Tibial nerve (tissue), 4 donors: Measurements from ENCODE around the gene RIOX2.

Experiments used
- EP300 ChIP-seq, 2 donors: sonication (generic); formaldehyde crosslinking; IDR thresholded peaks; one replicate each; pipeline ENCODE4 v1.6.1; 2017; ENCODE audit warnings: antibody characterized with exemption in 2 of 2, mild to moderate bottlenecking in 1 of 2
- POLR2A ChIP-seq, 2 donors: fragments of 450-650 bp; IDR thresholded peaks; one replicate each; pipeline ENCODE4 v1.6.1; 2017; ENCODE audit warnings: antibody characterized with exemption in 2 of 2, mild to moderate bottlenecking in 2 of 2, moderate library complexity in 2 of 2
- TF ChIP-seq, protein P1 (sequence below), 5 experiments: fragments of 200-600 bp in 3 of 5; fragments of 450-650 bp in 2 of 5; sonication (generic) in 3 of 5; IDR thresholded peaks; one replicate each; pipeline ENCODE4 v1.5.1; 2016 to 2019; ENCODE audit warnings: antibody characterized with exemption in 5 of 5, mild to moderate bottlenecking in 3 of 5, moderate library complexity in 2 of 5

DNA sequence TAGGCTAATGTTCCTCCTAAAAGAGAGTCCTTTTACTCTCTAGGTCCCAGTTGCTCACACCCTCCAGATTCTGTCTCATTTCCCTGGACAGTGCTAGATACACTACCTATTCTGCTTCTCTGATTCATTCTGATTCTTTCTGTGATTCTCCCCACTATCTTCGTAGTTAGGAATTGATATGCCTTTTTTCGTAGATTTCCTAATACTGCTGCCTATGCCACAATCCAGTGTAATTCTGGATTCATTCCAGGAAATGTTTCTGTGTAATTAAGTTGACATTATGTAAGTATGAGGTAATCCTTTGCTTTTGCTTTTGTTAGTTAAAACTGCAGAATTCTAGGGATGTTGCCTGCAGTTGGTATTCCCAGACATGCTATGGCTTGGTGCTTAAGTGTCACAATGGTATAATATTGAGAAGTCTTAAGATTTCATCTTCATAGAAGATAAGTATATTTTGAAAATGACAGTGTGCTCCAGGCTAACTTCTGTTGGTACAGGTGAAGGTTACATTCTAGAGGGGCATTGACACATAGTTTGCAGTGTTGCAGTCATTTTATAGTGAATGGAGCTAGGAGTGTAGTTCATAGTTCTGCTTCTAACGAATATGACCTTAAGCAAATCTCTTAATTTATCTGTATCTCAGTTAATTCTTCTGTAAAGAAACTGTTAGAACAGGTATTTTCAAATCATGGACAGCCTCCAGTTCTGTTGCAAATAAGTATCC lies 54.3 kb downstream of the RIOX2 start:
- TF ChIP-seq POLR2A (IDR thresholded peaks at IDR 0.05) = no peak
- TF ChIP-seq, protein P1, sequence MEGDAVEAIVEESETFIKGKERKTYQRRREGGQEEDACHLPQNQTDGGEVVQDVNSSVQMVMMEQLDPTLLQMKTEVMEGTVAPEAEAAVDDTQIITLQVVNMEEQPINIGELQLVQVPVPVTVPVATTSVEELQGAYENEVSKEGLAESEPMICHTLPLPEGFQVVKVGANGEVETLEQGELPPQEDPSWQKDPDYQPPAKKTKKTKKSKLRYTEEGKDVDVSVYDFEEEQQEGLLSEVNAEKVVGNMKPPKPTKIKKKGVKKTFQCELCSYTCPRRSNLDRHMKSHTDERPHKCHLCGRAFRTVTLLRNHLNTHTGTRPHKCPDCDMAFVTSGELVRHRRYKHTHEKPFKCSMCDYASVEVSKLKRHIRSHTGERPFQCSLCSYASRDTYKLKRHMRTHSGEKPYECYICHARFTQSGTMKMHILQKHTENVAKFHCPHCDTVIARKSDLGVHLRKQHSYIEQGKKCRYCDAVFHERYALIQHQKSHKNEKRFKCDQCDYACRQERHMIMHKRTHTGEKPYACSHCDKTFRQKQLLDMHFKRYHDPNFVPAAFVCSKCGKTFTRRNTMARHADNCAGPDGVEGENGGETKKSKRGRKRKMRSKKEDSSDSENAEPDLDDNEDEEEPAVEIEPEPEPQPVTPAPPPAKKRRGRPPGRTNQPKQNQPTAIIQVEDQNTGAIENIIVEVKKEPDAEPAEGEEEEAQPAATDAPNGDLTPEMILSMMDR (IDR thresholded peaks at IDR 0.05) = no peak
- no peak for TF ChIP-seq EP300 (IDR thresholded peaks at IDR 0.05)
